ENCODE data around the gene ITGB2.

DNA sequence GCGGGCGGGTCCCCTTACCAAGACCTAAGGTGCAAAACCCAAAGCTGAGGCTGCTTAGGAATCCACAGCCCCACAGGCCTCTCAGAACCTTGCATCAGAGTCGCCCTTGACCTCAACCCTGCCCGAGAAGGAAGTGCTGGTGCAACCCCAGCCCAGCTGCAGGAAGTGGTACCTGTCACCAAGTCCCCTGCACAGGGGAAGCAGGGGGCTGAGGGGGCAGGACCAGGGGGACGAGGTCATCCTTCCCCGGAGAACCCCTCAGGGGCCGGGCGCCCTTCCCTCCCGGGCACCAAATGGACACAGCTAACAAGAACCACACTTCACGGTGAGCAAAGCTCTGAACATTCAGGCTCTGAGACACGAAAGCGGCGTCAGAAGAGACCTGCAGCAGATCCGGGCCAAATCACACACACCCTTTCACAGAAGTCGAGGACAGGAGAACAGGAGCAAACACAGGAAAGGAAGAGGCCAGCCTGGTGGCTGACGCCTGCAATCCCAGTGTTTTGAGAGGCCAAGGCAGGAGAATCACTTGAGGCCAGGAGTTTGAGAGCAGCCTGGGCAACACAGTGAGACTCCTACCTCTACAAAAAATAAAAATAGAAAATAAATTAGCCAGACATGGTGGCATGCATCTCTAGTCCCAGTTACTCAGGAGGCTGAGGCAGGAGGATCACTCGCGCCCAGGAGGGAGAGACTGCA is 6.4 kb downstream of the ITGB2 start:
- TF ChIP-seq, protein P1, sequence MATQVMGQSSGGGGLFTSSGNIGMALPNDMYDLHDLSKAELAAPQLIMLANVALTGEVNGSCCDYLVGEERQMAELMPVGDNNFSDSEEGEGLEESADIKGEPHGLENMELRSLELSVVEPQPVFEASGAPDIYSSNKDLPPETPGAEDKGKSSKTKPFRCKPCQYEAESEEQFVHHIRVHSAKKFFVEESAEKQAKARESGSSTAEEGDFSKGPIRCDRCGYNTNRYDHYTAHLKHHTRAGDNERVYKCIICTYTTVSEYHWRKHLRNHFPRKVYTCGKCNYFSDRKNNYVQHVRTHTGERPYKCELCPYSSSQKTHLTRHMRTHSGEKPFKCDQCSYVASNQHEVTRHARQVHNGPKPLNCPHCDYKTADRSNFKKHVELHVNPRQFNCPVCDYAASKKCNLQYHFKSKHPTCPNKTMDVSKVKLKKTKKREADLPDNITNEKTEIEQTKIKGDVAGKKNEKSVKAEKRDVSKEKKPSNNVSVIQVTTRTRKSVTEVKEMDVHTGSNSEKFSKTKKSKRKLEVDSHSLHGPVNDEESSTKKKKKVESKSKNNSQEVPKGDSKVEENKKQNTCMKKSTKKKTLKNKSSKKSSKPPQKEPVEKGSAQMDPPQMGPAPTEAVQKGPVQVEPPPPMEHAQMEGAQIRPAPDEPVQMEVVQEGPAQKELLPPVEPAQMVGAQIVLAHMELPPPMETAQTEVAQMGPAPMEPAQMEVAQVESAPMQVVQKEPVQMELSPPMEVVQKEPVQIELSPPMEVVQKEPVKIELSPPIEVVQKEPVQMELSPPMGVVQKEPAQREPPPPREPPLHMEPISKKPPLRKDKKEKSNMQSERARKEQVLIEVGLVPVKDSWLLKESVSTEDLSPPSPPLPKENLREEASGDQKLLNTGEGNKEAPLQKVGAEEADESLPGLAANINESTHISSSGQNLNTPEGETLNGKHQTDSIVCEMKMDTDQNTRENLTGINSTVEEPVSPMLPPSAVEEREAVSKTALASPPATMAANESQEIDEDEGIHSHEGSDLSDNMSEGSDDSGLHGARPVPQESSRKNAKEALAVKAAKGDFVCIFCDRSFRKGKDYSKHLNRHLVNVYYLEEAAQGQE (IDR thresholded peaks at IDR 0.05; ENCODE audit: low read depth) = no peak
- no peak for TF ChIP-seq EP300 (IDR thresholded peaks at IDR 0.05; ENCODE audit: borderline replicate concordance)
- TF ChIP-seq YY1 (IDR thresholded peaks at IDR 0.05; ENCODE audit: low read depth) = no peak
- no peak for TF ChIP-seq TAF1 (IDR thresholded peaks at IDR 0.05; ENCODE audit: low read depth)
- TF ChIP-seq CREB1 (IDR thresholded peaks at IDR 0.05; ENCODE audit: low read depth) = no peak
- no peak for TF ChIP-seq RAD21 (IDR thresholded peaks at IDR 0.05; ENCODE audit: low read depth)
- TF ChIP-seq FOXM1 (IDR thresholded peaks at IDR 0.05; ENCODE audit: borderline replicate concordance, low read depth) = no peak
- TF ChIP-seq NFIC (IDR thresholded peaks at IDR 0.05) = no peak
- TF ChIP-seq, protein P2, sequence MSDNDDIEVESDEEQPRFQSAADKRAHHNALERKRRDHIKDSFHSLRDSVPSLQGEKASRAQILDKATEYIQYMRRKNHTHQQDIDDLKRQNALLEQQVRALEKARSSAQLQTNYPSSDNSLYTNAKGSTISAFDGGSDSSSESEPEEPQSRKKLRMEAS (IDR thresholded peaks at IDR 0.05) = no peak
- TF ChIP-seq, protein P3, sequence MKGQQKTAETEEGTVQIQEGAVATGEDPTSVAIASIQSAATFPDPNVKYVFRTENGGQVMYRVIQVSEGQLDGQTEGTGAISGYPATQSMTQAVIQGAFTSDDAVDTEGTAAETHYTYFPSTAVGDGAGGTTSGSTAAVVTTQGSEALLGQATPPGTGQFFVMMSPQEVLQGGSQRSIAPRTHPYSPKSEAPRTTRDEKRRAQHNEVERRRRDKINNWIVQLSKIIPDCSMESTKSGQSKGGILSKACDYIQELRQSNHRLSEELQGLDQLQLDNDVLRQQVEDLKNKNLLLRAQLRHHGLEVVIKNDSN (IDR thresholded peaks at IDR 0.05) = no peak
- TF ChIP-seq CEBPB (IDR thresholded peaks at IDR 0.05) = no peak
- no peak for TF ChIP-seq EGR1 (IDR thresholded peaks at IDR 0.05)
- no peak for TF ChIP-seq TCF12 (IDR thresholded peaks at IDR 0.05; ENCODE audit: low read depth)

Measured in Ishikawa (cell line).